A549 (cell line): ENCODE results near the gene CACNA2D4.

Experiments
- CBX8 ChIP-seq: fragments of 200-600 bp; sonication (generic); IDR thresholded peaks from 2 replicates; pipeline ENCODE4 v1.6.1; 2016
- KDM5A ChIP-seq: fragments of 200-600 bp; sonication (generic); IDR thresholded peaks from 2 replicates; pipeline ENCODE4 v1.6.1; 2016; ENCODE audit warnings: antibody characterized with exemption, mild to moderate bottlenecking
- NPAS2 ChIP-seq: fragments of 250-450 bp; sonication (Bioruptor Pico); IDR thresholded peaks from 2 replicates; pipeline ENCODE4 v1.8.0; 2022; ENCODE audit warnings: mild to moderate bottlenecking, moderate library complexity, borderline replicate concordance
- POLR2A ChIP-seq: IDR thresholded peaks from 2 replicates; pipeline ENCODE4 v1.6.1; 2012; ENCODE audit warnings: mild to moderate bottlenecking, low read length
- TF ChIP-seq, protein P1 (sequence below): fragments of >200 bp; sonication (Bioruptor Twin); formaldehyde crosslinking; IDR thresholded peaks from 3 replicates; pipeline ENCODE4 v1.5.1; 2016
- TF ChIP-seq, protein P2 (sequence below): fragments of >200 bp; sonication (Bioruptor Twin); formaldehyde crosslinking; IDR thresholded peaks from 3 replicates; pipeline ENCODE4 v1.6.1; 2016

DNA sequence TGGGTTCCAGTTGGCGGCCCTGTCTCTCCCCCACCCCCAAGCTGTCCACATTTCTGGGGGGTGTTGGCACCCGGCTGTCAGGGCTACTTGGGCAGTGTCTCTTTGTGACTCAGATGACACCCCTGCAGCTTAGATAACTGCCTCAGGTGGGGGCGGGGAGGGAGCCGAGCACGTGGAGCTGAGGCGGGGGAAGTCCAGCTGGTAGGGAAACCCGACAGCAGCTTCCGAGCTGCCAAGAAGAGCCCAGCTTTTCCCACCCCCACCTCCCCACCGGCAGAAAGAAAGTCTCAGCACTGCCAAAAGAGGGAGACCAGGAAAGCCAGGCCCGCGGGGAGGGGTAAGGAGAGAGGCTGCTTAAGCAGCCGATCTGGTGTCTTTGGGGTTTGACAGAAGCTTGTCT is 96.6 kb downstream of the CACNA2D4 start:
- TF ChIP-seq KDM5A (no peak), POLR2A (no peak), NPAS2 (CRISPR knock-in tag) (no peak), CBX8 (no peak)
- TF ChIP-seq, protein P1, sequence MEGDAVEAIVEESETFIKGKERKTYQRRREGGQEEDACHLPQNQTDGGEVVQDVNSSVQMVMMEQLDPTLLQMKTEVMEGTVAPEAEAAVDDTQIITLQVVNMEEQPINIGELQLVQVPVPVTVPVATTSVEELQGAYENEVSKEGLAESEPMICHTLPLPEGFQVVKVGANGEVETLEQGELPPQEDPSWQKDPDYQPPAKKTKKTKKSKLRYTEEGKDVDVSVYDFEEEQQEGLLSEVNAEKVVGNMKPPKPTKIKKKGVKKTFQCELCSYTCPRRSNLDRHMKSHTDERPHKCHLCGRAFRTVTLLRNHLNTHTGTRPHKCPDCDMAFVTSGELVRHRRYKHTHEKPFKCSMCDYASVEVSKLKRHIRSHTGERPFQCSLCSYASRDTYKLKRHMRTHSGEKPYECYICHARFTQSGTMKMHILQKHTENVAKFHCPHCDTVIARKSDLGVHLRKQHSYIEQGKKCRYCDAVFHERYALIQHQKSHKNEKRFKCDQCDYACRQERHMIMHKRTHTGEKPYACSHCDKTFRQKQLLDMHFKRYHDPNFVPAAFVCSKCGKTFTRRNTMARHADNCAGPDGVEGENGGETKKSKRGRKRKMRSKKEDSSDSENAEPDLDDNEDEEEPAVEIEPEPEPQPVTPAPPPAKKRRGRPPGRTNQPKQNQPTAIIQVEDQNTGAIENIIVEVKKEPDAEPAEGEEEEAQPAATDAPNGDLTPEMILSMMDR, result no peak
- TF ChIP-seq, protein P2, sequence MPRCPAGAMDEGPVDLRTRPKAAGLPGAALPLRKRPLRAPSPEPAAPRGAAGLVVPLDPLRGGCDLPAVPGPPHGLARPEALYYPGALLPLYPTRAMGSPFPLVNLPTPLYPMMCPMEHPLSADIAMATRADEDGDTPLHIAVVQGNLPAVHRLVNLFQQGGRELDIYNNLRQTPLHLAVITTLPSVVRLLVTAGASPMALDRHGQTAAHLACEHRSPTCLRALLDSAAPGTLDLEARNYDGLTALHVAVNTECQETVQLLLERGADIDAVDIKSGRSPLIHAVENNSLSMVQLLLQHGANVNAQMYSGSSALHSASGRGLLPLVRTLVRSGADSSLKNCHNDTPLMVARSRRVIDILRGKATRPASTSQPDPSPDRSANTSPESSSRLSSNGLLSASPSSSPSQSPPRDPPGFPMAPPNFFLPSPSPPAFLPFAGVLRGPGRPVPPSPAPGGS, result no peak
